ENCODE measurements around the gene SDK2. TPM values are rescaled to one million over a fixed set of nuclear protein-coding genes. Genes with fewer than 3 reads are reported as not detected.

SDK2 gene
- total RNA-seq, 6 experiments from 2014 or later: 0.11 to 0.46 (median 0.25) TPM

- H3K36me3 ChIP-seq: no peaks in the 10 kb centered on the region
- H3K4me3 ChIP-seq: no peak overlapping the region
- TF ChIP-seq CTCF (IDR thresholded peaks at IDR 0.05) (no peak), POLR2A (IDR thresholded peaks at IDR 0.05) (no peak)
- no peaks in the 10 kb centered on the region for H3K4me1 ChIP-seq
- no peak for DNase-seq
- intact Hi-C loops (cut with DNase I): no loop called here
- H3K27ac ChIP-seq: no peak overlapping the region
- H3K27me3 ChIP-seq: no peaks in the 10 kb centered on the region
- no peak for ATAC-seq
- 18% methylated on average over 4 of the region's 14 CpGs for WGBS (ENCODE audit: insufficient coverage, low coverage, low lambda C conversion rate, missing lambda C conversion rate)
- H3K9me3 ChIP-seq: no peaks in the 10 kb centered on the region
Observed at GRCh38 chr17:73498886-73499554, 145.2 kb downstream of the SDK2 start.

GRCh38 chr17:73498176-73498575 lies 146.1 kb downstream of the SDK2 start:
- DNase-seq (no peak), ATAC-seq (no peak)
- intact Hi-C loops (cut with DNase I): no loop called here

GRCh38 chr17:73497721-73498120 lies 146.5 kb downstream of the SDK2 start:
- DNase-seq (no peak), ATAC-seq (no peak)
- Histone ChIP-seq H3K4me1 (no peaks in the 10 kb centered on the region), H3K9me3 (no peaks in the 10 kb centered on the region), H3K36me3 (no peaks in the 10 kb centered on the region), H3K27me3 (no peaks in the 10 kb centered on the region), H3K4me3 (no peak overlapping the region), H3K27ac (no peak overlapping the region)
- intact Hi-C loops (cut with DNase I): no loop called here
- TF ChIP-seq CTCF (IDR thresholded peaks at IDR 0.05): no peak
- no peak for TF ChIP-seq POLR2A (IDR thresholded peaks at IDR 0.05)
- 37% methylated on average over 5 of the region's 7 CpGs for WGBS (ENCODE audit: insufficient coverage, low coverage, low lambda C conversion rate, missing lambda C conversion rate)

More at GRCh38 chr17:73498176-73498575, 146.1 kb downstream of the SDK2 start:
- no peaks in the 10 kb centered on the region for H3K36me3 ChIP-seq
- H3K4me1 ChIP-seq: no peaks in the 10 kb centered on the region
- no peak for TF ChIP-seq POLR2A (IDR thresholded peaks at IDR 0.05)
- no peak for TF ChIP-seq CTCF (IDR thresholded peaks at IDR 0.05)
- H3K4me3 ChIP-seq: no peak overlapping the region
- H3K27me3 ChIP-seq: no peaks in the 10 kb centered on the region
- H3K27ac ChIP-seq: no peak overlapping the region
- no peaks in the 10 kb centered on the region for H3K9me3 ChIP-seq
- WGBS (ENCODE audit: insufficient coverage, low coverage, low lambda C conversion rate, missing lambda C conversion rate): 48% methylated on average over 6 of the region's 8 CpGs

GRCh38 chr17:73496232-73496631 lies 148.0 kb downstream of the SDK2 start:
- H3K27me3 ChIP-seq: no peaks in the 10 kb centered on the region
- DNase-seq (no peak), ATAC-seq (no peak)
- H3K36me3 ChIP-seq: no peaks in the 10 kb centered on the region
- H3K27ac ChIP-seq: no peak overlapping the region
- no peaks in the 10 kb centered on the region for H3K4me1 ChIP-seq
- WGBS (ENCODE audit: insufficient coverage, low coverage, low lambda C conversion rate, missing lambda C conversion rate): 81% methylated on average over 12 of the region's 13 CpGs
- H3K9me3 ChIP-seq: no peaks in the 10 kb centered on the region
- no peak overlapping the region for H3K4me3 ChIP-seq
- intact Hi-C loops (cut with DNase I): no loop called here
- TF ChIP-seq POLR2A (IDR thresholded peaks at IDR 0.05) (no peak), CTCF (IDR thresholded peaks at IDR 0.05) (no peak)

Data from right lobe of liver (tissue), 6 donors.